ENCODE results near the gene ZNF469. TPM values are rescaled to one million over a fixed set of nuclear protein-coding genes. Genes with fewer than 3 reads are reported as not detected.

Gene ZNF469
- total RNA-seq, 1 donor from 2014 or later = 60.5 TPM

GRCh38 chr16:88341551-88342290, 41.0 kb upstream of the ZNF469 start:
- no peak overlapping the region for H3K27ac Mint-ChIP-seq (ENCODE audit: unreplicated experiment)
- H3K9me3 Mint-ChIP-seq (ENCODE audit: low read depth) = peaks cover 11% of the 10 kb centered on the region
- no peaks in the 10 kb centered on the region for H3K27me3 Mint-ChIP-seq (ENCODE audit: low read depth)
- peak; percentile 80 for DNase-seq (ENCODE audit: low spot score)
- H3K36me3 Mint-ChIP-seq (ENCODE audit: low read depth) = no peaks in the 10 kb centered on the region
- H3K4me1 Mint-ChIP-seq (ENCODE audit: low read depth) = no peaks in the 10 kb centered on the region
- H3K4me3 Mint-ChIP-seq (ENCODE audit: unreplicated experiment) = no peak overlapping the region
- TF ChIP-seq CTCF (IDR thresholded peaks at IDR 0.05) = no peak

GRCh38 chr16:88342491-88342890, 40.3 kb upstream of the ZNF469 start:
- DNase-seq (ENCODE audit: low spot score) = peak; percentile 88
- Mint-ChIP-seq H3K27ac (ENCODE audit: unreplicated experiment) (no peak overlapping the region), H3K4me3 (ENCODE audit: unreplicated experiment) (no peak overlapping the region), H3K27me3 (ENCODE audit: low read depth) (no peaks in the 10 kb centered on the region), H3K36me3 (ENCODE audit: low read depth) (no peaks in the 10 kb centered on the region), H3K4me1 (ENCODE audit: low read depth) (no peaks in the 10 kb centered on the region), H3K9me3 (ENCODE audit: low read depth) (peaks cover 11% of the 10 kb centered on the region)
- no peak for TF ChIP-seq CTCF (IDR thresholded peaks at IDR 0.05)

- DNase-seq (ENCODE audit: low spot score) = peak; percentile 38
- H3K4me1 Mint-ChIP-seq (ENCODE audit: low read depth) = no peaks in the 10 kb centered on the region
- no peak overlapping the region for H3K27ac Mint-ChIP-seq (ENCODE audit: unreplicated experiment)
- no peak overlapping the region for H3K4me3 Mint-ChIP-seq (ENCODE audit: unreplicated experiment)
- H3K27me3 Mint-ChIP-seq (ENCODE audit: low read depth) = no peaks in the 10 kb centered on the region
- peaks cover 11% of the 10 kb centered on the region for H3K9me3 Mint-ChIP-seq (ENCODE audit: low read depth)
- TF ChIP-seq CTCF (IDR thresholded peaks at IDR 0.05) = no peak
- H3K36me3 Mint-ChIP-seq (ENCODE audit: low read depth) = no peaks in the 10 kb centered on the region
These were observed 39.4 kb upstream of the ZNF469 start for GRCh38 chr16:88343271-88343791.

GRCh38 chr16:88344411-88345030, 38.2 kb upstream of the ZNF469 start:
- no peaks in the 10 kb centered on the region for H3K27me3 Mint-ChIP-seq (ENCODE audit: low read depth)
- H3K36me3 Mint-ChIP-seq (ENCODE audit: low read depth) = no peaks in the 10 kb centered on the region
- DNase-seq (ENCODE audit: low spot score) = peak; percentile 86
- no peak overlapping the region for H3K27ac Mint-ChIP-seq (ENCODE audit: unreplicated experiment)
- no peak for TF ChIP-seq CTCF (IDR thresholded peaks at IDR 0.05)
- H3K9me3 Mint-ChIP-seq (ENCODE audit: low read depth) = peaks cover 11% of the 10 kb centered on the region
- no peaks in the 10 kb centered on the region for H3K4me1 Mint-ChIP-seq (ENCODE audit: low read depth)
- H3K4me3 Mint-ChIP-seq (ENCODE audit: unreplicated experiment) = no peak overlapping the region

- H3K27me3 Mint-ChIP-seq (ENCODE audit: low read depth) = no peaks in the 10 kb centered on the region
- no peaks in the 10 kb centered on the region for H3K4me1 Mint-ChIP-seq (ENCODE audit: low read depth)
- no peak overlapping the region for H3K27ac Mint-ChIP-seq (ENCODE audit: unreplicated experiment)
- H3K4me3 Mint-ChIP-seq (ENCODE audit: unreplicated experiment) = no peak overlapping the region
- peaks cover 11% of the 10 kb centered on the region for H3K9me3 Mint-ChIP-seq (ENCODE audit: low read depth)
- peak; percentile 79 for DNase-seq (ENCODE audit: low spot score)
- TF ChIP-seq CTCF (IDR thresholded peaks at IDR 0.05) = no peak
- H3K36me3 Mint-ChIP-seq (ENCODE audit: low read depth) = no peaks in the 10 kb centered on the region
These were observed 37.6 kb upstream of the ZNF469 start for GRCh38 chr16:88345031-88345720.

Data from chondrocyte (in vitro differentiated cells).